Left kidney (tissue), 2 donors: ENCODE data around the gene HSPB8. TPM values are rescaled to one million over a fixed set of nuclear protein-coding genes. Genes with fewer than 3 reads are reported as not detected.
"Not testable (repeated sequence)": the region's sequence is repeated elsewhere in the genome, so short reads cannot be mapped to it uniquely, and the experiment has no call there.

ENCODE experiments used
- DNase-seq: peaks from one replicate; pipeline ENCODE4 v3.0.0-alpha.2; 2013
- polyA plus RNA-seq: library from polyadenylated mRNA; unstranded; fragments of 120-200 nt; gene quantifications from one replicate; pipeline ENCODE4 v1.2.1, GENCODE V29; 2013; ENCODE audit not compliant: insufficient read length

Gene HSPB8
- polyA plus RNA-seq, 1 donor = 4.8 TPM

DNA sequence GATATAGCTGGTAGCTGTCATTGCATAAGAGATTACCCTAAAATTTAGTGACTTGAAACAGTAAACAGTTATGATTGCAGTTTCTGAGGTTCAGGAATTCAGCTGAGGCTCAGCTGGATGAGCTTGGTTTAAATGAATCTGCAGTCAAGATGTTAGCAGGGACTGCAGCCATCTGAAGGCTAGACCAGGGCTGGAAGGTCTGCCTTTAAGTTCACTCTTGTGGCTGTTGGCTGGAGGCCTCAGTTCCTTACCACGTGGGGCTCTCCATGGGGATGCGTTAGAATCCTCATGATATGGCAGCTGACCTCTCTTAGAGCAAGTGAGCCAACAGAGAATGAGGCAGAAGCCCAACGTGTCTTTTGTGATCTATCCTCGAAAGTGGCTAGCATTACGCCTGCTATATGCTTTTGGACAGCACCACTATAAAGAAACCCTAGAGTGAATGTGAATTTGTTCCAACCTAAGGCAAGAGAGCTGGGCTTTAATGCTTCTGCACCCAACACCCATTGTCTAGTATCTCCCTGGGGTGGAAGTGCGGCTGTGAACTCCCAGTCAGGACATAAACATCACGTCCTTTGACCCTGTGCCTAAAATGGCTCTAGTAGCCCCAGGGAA is 26.0 kb downstream of the HSPB8 start:
- DNase-seq = no peak

- DNase-seq = no peak
Measured at GRCh38 chr12:119206348-119207062, 27.8 kb downstream of the HSPB8 start.

DNA sequence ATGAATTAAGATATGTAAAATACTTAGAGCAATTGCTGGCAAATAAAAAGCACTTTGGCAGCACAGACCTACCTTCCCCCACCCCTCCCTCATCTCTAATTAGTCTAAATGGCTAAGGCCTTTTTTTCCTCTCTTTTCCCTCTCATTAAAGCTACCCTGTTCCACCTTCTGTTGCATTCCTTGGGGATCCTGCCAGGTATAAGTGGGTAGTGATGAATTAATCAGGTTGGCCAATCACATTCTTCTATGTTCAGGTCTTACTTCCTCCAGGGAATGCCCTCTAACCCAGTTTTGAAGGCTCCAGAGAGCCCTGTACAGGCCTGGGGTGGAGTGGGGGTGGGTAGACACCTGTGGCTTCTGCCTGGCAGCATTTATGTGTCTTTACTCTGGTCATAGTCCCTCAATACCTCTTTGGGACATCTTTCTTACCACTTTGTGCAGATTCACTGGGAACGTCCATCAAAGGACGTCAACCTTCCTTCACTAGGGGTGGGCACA is 28.4 kb downstream of the HSPB8 start:
- no peak for DNase-seq

GRCh38 chr12:119208626-119209061 is 29.9 kb downstream of the HSPB8 start:
- no peak for DNase-seq

GRCh38 chr12:119211884-119212283 is 33.2 kb downstream of the HSPB8 start:
- no peak for DNase-seq

- no peak for DNase-seq
Measured at GRCh38 chr12:119216084-119216483, 37.4 kb downstream of the HSPB8 start.

DNA sequence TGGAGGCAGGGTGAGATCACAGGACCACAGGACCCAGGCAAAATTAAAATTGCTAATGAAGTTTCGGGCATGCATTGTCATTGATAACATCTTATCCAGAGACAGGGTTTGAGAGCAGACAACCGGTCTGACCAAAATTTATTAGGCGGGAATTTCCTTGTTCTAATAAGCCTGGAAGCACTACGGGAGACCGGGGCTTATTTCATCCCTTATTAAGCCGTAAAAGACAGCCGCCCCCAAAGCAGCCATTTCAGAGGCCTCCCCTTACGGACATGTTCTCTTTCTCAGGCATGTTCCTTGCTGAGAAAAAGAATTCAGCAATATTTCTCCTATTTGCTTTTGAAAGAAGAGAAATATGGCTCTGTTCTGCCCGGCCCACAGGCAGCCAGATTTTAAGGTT is 40.1 kb downstream of the HSPB8 start:
- DNase-seq = not testable (repeated sequence)

- DNase-seq = no peak
Measured at GRCh38 chr12:119222222-119222951, 43.7 kb downstream of the HSPB8 start.

DNA sequence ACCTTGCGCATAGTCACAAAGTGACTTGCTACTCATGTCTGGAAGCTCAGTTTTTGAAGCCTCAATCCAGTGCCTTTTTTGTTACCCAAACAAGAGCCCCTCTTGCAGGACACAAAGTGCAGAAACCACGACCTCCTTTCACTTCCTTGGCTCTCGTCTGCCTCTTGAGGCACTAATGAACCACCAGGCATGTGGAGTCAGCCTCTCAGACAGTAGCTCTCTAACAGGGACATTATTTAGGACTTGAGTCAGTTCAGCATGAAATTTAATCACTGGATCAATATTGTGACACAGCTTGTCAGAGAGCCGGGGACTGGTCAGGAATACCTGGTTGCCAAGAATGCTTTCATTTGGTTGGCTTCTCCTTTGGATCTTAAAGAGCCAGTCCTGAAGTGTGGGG is 46.7 kb downstream of the HSPB8 start:
- DNase-seq = no peak

DNA sequence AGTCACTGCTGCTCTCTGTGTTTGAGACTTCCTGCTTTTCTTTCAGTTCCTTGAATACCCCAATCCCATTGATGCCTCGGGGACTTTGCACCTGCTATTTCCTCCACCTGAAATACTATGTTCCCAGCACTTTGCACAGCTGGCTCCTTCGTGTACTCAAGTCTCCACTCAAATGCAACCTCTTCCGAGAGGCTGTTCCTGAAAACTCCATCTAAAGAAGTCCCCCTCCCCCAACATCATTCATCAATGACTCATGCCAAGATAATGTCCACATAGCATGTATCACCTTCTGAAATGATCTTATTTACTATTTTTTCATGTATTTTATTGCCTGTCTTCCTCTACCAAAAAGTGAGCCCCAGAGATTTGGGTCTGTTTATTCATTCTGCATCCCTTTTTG is 48.6 kb downstream of the HSPB8 start:
- DNase-seq = no peak

DNA sequence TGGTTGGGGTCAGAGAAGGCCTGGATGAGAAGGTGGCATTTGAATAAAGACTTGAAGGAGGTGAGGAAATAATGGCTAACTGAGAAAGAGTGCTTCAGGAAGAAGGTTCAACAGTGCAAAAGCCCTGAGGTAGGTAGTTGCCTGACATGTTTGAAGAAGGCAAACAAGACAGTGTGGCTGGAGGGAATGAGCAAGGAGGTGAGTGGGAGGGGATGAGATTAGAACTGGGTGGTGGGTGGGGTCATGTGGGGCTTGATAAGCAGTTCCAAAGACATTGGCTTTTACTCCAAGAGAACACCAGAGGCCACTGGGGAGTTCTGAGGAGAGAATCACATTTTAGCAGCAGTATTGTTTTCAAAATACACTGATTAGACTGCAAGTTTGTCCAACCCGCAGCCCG is 50.5 kb downstream of the HSPB8 start:
- no peak for DNase-seq

DNA sequence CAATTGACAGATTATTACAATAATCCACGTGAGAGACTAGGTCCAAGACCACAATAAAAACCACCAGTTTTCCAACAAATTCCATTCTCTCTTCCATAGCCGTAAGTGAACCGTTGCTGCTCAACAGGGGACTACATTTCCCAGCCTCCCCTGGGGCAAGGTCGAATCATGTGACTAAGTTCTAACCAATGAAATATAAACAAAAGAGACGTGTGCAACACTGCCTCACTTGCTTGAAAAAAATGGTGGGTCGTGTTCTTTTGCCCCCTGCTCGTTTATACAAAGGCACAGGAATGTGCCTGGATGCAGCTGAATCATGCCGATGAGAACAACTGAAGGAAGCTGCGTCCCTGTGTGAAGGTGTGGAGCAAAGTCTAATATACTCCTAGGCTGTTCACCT is 51.1 kb downstream of the HSPB8 start:
- no peak for DNase-seq

GRCh38 chr12:119230807-119231206 is 52.1 kb downstream of the HSPB8 start:
- DNase-seq = no peak

DNA sequence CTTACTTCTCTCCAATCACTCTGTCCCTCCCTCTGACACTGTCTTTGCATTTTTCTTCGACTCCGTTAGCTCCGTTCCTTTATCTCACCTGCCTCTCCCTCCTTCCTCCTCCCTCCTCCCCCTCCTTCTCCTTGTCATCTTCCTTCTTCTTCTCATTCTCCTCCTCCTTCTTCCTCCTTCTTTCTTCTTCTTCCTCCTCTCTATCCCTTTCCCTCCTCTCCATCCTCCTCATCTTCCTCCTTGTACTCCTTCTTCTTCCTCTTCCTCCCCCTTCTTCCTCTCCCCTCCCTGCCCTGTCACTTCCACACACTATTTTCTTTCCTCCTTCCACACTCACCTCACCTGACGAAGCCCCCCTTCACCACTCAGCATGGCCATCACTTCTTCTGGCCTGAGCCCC is 53.0 kb downstream of the HSPB8 start:
- no peak for DNase-seq

DNA sequence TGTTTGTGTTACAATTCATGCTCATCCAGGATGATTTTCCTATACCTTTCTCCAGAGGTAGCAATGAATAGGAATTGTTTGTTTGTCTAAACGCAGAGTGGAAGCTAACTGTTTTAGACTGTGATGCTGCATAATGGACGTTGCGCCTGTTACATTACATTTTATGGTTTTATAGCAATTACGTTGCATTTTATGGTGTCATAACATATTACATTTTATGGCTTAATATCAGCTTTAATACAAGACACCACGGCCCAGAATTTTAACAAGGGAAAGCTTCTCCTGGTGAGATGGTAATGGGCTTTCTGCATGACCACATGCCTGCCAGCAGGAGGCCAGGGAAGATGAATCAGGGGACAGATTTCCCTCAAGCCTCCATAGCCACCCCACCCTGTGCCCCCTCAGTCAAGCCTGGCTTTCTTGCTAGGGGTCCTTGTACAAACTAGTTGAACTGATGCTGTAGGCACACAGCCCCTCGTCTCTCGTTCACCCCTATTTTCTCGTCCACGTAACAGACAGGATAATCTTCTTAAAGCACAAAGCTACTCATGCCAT is 56.5 kb downstream of the HSPB8 start:
- DNase-seq = no peak

DNA sequence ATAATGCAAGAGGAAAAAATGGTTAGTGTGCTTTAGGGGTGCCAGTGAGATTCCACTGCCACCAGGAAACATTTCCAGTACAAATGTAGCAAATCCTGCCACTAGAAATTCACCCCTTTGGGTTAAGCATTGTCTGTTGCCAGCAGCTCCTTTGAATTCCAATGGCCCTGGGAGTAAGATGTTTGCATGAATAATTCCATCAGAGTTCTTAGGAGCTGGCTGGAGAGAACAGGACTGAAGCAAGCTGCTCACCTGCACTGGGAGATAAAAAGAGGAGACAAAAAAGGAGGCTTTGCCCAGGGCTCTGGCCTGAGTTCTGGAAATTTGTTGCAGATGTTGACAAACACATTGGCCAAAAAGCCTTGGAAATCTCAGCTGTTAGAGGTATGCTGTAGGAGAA is 57.6 kb downstream of the HSPB8 start:
- no peak for DNase-seq

DNA sequence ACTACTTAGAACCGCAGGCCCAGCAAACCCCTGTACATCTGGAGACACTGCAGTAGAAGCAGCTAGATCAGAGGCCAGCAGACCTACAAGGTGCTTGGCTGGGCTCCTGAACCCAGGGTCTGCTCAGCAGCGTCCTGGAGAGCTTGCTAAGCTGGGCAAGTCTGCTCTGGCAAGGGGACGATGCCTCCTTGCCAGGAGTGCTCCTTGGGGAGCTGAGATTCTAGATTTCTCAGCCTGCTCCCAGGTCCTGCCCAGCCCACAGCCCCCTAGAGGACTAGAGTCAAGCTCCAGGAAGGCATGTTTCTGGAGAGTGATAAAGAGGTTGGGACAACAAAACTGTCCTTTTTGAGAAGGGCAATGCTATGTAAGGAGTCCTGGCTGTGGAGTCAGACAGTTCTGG is 60.3 kb downstream of the HSPB8 start:
- DNase-seq = no peak

DNA sequence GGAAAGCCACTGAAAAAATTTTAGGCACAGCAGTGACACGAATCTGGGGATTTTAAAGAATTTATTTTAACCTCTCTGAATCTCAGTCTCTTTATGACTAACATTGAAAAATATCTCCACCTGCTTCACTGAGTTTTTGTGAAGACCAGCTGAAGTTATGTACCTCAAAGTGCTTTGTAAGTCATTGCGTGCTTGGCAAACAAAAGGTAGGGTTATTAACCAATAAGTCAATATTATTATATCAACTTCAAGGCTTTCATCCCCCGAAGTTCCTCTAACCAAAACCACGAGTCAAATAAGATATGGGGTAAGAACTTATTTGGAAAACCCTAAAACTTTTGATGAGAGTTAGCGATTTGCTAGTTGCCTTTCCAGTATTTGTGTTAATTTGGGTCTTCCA is 62.3 kb downstream of the HSPB8 start:
- DNase-seq = no peak

GRCh38 chr12:119241580-119242169 is 62.9 kb downstream of the HSPB8 start:
- DNase-seq = no peak
